Ovary (tissue), 3 donors: ENCODE measurements around the gene ATP2A2.

Experiments
- POLR2A ChIP-seq: fragments of 450-650 bp; IDR thresholded peaks from one replicate; pipeline ENCODE4 v1.6.1; 2017; ENCODE audit warnings: antibody characterized with exemption, mild to moderate bottlenecking, moderate library complexity
- TF ChIP-seq, protein P1 (sequence below), 3 donors: fragments of 450-650 bp in 2 of 3; fragments of 200-600 bp in 1 of 3; IDR thresholded peaks; one replicate each; pipeline versions ENCODE4 v1.5.1 to v1.8.0; 2016 to 2022; ENCODE audit warnings: antibody characterized with exemption in 3 of 3, mild to moderate bottlenecking in 1 of 3
- donor health status: DM: no; HTN: no; CAD: no.

DNA sequence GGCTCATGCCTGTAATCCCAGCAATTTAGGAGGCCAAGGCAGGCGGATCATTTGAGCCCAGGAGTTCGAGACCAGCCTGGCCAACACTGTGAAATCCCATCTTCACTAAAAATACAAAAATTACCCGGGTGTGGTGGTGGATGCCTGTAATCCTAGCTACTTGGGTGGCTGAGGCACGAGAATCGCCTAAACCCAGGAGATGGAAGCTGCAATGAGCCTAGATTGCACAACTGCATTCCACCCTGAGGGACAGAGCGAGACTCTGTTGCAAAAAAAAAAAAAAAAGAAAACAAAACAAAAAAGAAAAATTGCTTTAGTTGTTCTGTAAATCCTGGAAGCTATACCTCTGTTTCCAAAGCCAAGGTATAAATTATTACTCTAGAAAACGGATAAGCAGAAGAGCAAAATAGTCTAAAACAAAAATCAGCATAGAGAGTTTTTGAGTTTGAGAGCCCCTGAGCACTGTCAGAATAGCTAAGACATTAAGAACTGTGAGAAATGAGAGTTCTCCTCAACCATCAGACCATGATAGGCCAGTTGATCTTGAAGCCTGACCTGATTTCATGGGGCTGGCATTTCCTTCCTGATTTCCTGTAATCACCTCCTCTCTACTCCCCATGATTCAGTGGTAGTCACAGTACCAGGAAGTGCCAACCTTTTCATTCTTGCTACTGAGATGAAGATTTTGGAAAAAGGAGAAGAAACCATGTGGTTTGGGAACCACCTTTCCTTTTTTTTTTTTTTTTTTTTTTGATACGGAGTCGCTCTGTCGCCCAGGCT is 31.7 kb downstream of the ATP2A2 start:
- TF ChIP-seq, protein P1, sequence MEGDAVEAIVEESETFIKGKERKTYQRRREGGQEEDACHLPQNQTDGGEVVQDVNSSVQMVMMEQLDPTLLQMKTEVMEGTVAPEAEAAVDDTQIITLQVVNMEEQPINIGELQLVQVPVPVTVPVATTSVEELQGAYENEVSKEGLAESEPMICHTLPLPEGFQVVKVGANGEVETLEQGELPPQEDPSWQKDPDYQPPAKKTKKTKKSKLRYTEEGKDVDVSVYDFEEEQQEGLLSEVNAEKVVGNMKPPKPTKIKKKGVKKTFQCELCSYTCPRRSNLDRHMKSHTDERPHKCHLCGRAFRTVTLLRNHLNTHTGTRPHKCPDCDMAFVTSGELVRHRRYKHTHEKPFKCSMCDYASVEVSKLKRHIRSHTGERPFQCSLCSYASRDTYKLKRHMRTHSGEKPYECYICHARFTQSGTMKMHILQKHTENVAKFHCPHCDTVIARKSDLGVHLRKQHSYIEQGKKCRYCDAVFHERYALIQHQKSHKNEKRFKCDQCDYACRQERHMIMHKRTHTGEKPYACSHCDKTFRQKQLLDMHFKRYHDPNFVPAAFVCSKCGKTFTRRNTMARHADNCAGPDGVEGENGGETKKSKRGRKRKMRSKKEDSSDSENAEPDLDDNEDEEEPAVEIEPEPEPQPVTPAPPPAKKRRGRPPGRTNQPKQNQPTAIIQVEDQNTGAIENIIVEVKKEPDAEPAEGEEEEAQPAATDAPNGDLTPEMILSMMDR (IDR thresholded peaks at IDR 0.05), result no peak
- TF ChIP-seq POLR2A, result no peak
